CD4-positive, alpha-beta memory T cell (primary cell): ENCODE measurements around the gene TM4SF1. TPM values are rescaled to one million over a fixed set of nuclear protein-coding genes. Genes with fewer than 3 reads are reported as not detected.

Experiments
- CTCF ChIA-PET: fragments of 350-600 bp; sonication (Branson Sonifier 250); formaldehyde crosslinking; loops from one replicate; lab custom pipeline; 2021; ENCODE audit warnings: inconsistent platforms; ENCODE audit not compliant: partially characterized antibody; lab: Charles Lee
- POLR2A ChIA-PET: fragments of 350-600 bp; sonication (Branson Sonifier 250); formaldehyde crosslinking; loops from one replicate; lab custom pipeline; 2021; ENCODE audit not compliant: partially characterized antibody; lab: Charles Lee
- DNase-seq, 5 donors: peaks; one replicate each; pipeline versions ENCODE4 v3.0.0 to v3.0.0-alpha.2; 2020 to 2022; ENCODE audit warnings: mixed read lengths in 1 of 5
- H3K27ac ChIP-seq: one replicate; pipeline ENCODE4 v1.7.0; 2013; ENCODE audit warnings: low read depth, low read length
- H3K27me3 ChIP-seq: 2 replicates; pipeline ENCODE4 v1.7.0; 2013; ENCODE audit warnings: mild to moderate bottlenecking, low read length, moderate library complexity; ENCODE audit not compliant: insufficient read depth
- H3K36me3 ChIP-seq: 2 replicates; pipeline ENCODE4 v1.7.0; 2013; ENCODE audit warnings: mild to moderate bottlenecking, low read length, moderate library complexity; ENCODE audit not compliant: insufficient read depth
- H3K4me1 ChIP-seq: 2 replicates; pipeline ENCODE4 v1.7.0; 2013; ENCODE audit warnings: mild to moderate bottlenecking, low read length, moderate library complexity; ENCODE audit not compliant: insufficient read depth
- H3K4me3 ChIP-seq, 2 donors: one replicate each; pipeline ENCODE4 v1.7.0; 2013; ENCODE audit warnings: low read length in 2 of 2, mild to moderate bottlenecking in 1 of 2
- H3K9me3 ChIP-seq, 2 donors: one replicate each; pipeline ENCODE4 v1.7.0; 2013; ENCODE audit warnings: low read length in 2 of 2, control low read depth in 1 of 2; ENCODE audit not compliant: control insufficient read depth in 1 of 2
- H3K27ac Mint-ChIP-seq, 7 donors: one replicate each; pipeline ENCODE4 v1.8.0; 2020 to 2021; ENCODE audit warnings: mixed read lengths in 7 of 7, mild to moderate bottlenecking in 6 of 7, inconsistent platforms in 3 of 7, moderate library complexity in 3 of 7
- H3K27me3 Mint-ChIP-seq, 2 donors: one replicate each; pipeline ENCODE4 v1.8.0; 2020 to 2021; ENCODE audit warnings: mixed read lengths in 2 of 2
- H3K36me3 Mint-ChIP-seq, 2 donors: one replicate each; pipeline ENCODE4 v1.8.0; 2020 to 2021; ENCODE audit warnings: mixed read lengths in 2 of 2, inconsistent platforms in 1 of 2, mild to moderate bottlenecking in 1 of 2
- H3K4me1 Mint-ChIP-seq, 4 donors: one replicate each; pipeline ENCODE4 v1.8.0; 2020 to 2021; ENCODE audit warnings: mixed read lengths in 4 of 4, mild to moderate bottlenecking in 1 of 4
- H3K4me3 Mint-ChIP-seq, 8 donors: one replicate each; pipeline ENCODE4 v1.8.0; 2020 to 2021; ENCODE audit warnings: mixed read lengths in 8 of 8, mild to moderate bottlenecking in 7 of 8, moderate library complexity in 6 of 8, inconsistent platforms in 3 of 8
- H3K9me3 Mint-ChIP-seq, 8 donors: one replicate each; pipeline ENCODE4 v1.8.0; 2020 to 2021; ENCODE audit warnings: mixed read lengths in 8 of 8, mild to moderate bottlenecking in 5 of 8, inconsistent platforms in 3 of 8, moderate library complexity in 1 of 8
- intact Hi-C: fragments of 100-400 bp; cut with micrococcal nuclease; formaldehyde crosslinking; loops from one replicate; pipeline ENCODE4 v1.15.1; 2023
- polyA plus RNA-seq, 2 donors: library from polyadenylated mRNA; unstranded; fragments of 300-500 nt; fragmentation: Illumina TruSeq; gene quantifications; one replicate each; pipeline ENCODE4 v1.2.3, GENCODE V29; 2021
- total RNA-seq, 2 experiments: library from RNA; stranded (reverse); gene quantifications; one replicate each; pipeline ENCODE4 v1.2.3, GENCODE V29; 2021

The TM4SF1 gene
- total and polyA plus RNA-seq, 4 experiments from 2014 or later, result not detected

DNA sequence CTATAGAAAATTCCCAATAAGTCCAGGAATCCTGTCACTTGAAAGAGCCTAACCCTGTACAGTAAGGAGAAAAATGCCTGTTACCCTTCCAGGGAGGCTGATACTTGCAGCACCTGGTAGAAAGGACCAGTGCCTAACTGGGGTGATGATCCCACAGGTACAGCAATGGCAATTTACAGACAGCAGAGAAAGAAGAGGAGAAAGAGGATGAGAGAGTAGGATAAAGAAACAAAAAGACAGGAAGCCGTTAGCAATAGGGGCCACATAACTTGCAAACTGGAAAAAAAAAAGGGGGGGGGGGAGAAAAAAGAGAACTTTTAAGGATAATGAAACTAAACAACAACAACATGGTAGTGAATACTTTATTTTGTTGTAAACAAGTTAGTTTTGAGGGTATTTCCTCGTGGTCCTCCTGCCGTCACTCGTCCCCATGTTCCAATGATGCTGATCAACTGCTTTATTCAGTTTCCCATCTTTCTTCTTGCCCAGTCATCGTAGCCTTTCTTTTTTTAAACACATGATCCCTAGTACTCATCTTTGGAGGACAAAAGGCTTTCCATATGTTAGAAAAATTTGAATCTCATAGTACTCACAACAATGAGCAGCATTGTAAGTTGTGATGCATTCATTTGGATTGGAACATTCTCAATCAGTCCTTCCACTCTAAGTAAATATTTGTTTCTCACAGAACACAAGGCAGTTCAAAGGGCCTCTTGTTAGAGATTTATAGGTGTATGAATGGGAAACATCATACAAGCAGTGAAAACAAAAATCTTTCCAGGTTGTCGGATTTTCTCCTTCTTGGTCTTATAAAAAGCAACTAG, 8.6 kb downstream of the TM4SF1 start:
- H3K27me3 ChIP-seq, result no peaks in the 10 kb centered on the region
- no peak overlapping the region for H3K27ac Mint-ChIP-seq
- H3K4me1 Mint-ChIP-seq, result no peaks in the 10 kb centered on the region
- H3K4me1 ChIP-seq, result no peaks in the 10 kb centered on the region
- H3K9me3 Mint-ChIP-seq, result no peaks in the 10 kb centered on the region
- ChIA-PET CTCF (no interaction called here), POLR2A (no interaction called here)
- no peaks in the 10 kb centered on the region for H3K36me3 ChIP-seq
- intact Hi-C loops, result no loop called here
- no peaks in the 10 kb centered on the region for H3K9me3 ChIP-seq
- no peak overlapping the region for H3K27ac ChIP-seq
- no peak overlapping the region for H3K4me3 ChIP-seq
- H3K36me3 Mint-ChIP-seq, result no peaks in the 10 kb centered on the region
- no peak for DNase-seq
- H3K27me3 Mint-ChIP-seq, result peaks cover 4 to 8% of the 10 kb centered on the region in 2 donors
- H3K4me3 Mint-ChIP-seq, result no peak overlapping the region

DNA sequence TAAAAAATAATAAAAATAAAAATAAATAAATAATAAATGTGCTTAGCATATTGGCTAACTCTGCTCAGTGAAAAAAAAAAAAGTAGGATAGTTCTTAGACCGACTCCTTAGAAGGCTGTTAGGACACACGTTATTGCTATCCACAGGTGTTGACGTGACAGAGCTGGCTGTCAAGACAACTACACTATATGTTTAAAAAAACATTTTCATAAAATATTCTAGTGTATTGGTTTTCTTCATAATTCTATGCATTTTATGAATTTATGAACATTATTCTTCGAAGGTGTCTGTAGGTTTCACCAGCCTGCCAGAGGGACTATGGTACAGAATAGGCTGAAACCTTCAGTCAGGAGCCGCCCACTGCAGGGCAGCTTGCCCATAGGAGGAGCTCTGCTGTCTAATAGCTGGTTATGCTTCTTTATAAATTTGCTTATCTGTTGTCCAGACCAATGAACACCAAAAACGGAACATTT, 9.2 kb downstream of the TM4SF1 start:
- Mint-ChIP-seq H3K27me3 (peaks cover 4 to 8% of the 10 kb centered on the region in 2 donors), H3K27ac (no peak overlapping the region), H3K4me3 (no peak overlapping the region), H3K36me3 (no peaks in the 10 kb centered on the region), H3K4me1 (no peaks in the 10 kb centered on the region), H3K9me3 (no peaks in the 10 kb centered on the region)
- no peak overlapping the region for H3K4me3 ChIP-seq
- no peak overlapping the region for H3K27ac ChIP-seq
- no peaks in the 10 kb centered on the region for H3K9me3 ChIP-seq
- no peak for DNase-seq
- intact Hi-C loops, result no loop called here
- H3K4me1 ChIP-seq, result no peaks in the 10 kb centered on the region
- H3K27me3 ChIP-seq, result no peaks in the 10 kb centered on the region
- ChIA-PET POLR2A (no interaction called here), CTCF (no interaction called here)
- no peaks in the 10 kb centered on the region for H3K36me3 ChIP-seq

DNA sequence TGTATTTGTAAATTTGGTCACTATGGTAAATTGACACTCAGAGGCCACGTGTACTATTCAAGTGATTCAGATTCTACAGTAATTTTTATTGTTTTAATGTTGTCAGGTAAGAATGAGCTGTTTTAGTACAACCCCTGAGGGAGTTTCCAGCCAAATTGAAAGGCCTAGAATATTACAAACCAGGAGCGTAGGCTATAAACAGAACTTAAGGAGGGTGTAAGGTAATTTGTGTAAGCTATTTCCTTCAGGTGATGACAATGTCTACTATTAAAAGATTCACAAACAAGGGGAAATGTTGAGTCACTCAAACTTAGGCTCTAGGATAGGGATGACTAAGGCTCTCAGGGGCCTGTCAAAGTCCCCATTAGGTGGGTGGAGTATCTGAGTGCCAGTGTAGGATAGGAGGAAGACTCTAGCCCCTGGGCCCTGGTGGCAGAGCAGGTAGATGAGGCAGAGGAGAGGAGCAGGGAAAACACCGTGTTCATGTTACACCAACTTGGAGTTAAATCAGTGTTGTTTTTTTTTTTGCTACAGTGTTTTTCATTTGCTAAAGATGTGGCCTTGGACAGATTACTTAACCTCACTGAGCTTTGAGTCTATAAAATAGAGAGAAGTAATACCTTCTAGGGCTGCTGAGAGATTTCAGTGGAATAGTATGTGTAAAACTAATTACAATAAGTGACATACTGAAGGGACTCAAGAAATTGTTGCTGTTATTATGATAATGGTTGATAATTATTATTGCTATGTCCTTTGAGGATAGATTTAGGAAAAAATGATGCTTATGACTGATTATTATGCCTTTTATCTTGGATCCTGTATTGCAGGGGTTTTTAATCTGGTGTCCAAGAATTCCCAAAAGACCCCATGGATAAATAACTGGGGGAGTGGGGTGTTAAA, 10.3 kb downstream of the TM4SF1 start:
- ChIA-PET POLR2A (no interaction called here), CTCF (no interaction called here)
- Mint-ChIP-seq H3K9me3 (no peaks in the 10 kb centered on the region), H3K27me3 (peaks cover 3 to 8% of the 10 kb centered on the region in 2 donors), H3K4me3 (no peak overlapping the region), H3K27ac (no peak overlapping the region), H3K4me1 (no peaks in the 10 kb centered on the region), H3K36me3 (no peaks in the 10 kb centered on the region)
- Histone ChIP-seq H3K9me3 (no peaks in the 10 kb centered on the region), H3K27ac (no peak overlapping the region), H3K27me3 (no peaks in the 10 kb centered on the region), H3K36me3 (no peaks in the 10 kb centered on the region), H3K4me1 (no peaks in the 10 kb centered on the region), H3K4me3 (no peak overlapping the region)
- no peak for DNase-seq
- intact Hi-C loops, result no loop called here

DNA sequence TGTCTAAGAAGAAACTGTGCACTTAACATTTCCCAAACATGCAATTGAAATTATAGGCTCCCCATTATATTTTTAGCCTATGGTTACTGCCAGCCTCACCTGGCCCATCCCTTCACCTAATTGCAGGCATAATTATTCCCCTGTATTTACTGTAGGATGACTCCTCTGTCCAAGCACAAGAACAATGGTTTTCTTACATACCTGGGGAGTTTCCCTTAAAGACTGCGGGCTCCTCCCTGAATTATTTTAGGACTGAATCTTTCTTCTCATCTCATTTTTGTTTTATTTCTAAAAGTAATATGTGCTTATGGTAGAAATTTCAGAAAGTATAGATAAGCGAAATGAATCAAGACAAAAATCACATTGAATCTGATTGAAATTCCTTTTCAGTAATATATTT, 11.4 kb downstream of the TM4SF1 start:
- CTCF ChIA-PET, result no interaction called here
- intact Hi-C loops, result no loop called here
- H3K4me3 ChIP-seq, result no peak overlapping the region

DNA sequence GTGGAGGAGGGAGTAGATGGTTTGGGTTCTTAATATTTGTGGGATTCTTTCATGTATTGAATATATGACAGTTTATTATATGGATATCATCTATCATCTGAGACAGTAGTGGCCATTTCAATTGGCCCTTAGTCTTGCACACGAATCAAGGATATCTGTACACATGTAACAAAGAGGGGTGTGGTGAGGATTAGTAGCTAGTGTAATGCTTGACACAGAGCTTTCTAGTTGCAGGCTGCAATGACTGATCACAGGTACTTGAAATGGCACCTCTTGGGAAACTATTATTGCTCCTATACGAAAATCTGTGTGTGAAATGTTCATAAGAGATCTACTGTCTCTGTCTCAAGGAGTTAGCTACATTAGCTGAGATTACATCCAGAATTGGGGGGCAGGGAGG, 12.8 kb downstream of the TM4SF1 start:
- Histone ChIP-seq H3K9me3 (no peaks in the 10 kb centered on the region), H3K4me3 (no peak overlapping the region), H3K36me3 (no peaks in the 10 kb centered on the region), H3K27me3 (no peaks in the 10 kb centered on the region), H3K27ac (no peak overlapping the region), H3K4me1 (no peaks in the 10 kb centered on the region)
- DNase-seq, result no peak
- intact Hi-C loops, result no loop called here
- no peaks in the 10 kb centered on the region for H3K36me3 Mint-ChIP-seq
- POLR2A ChIA-PET, result no interaction called here
- CTCF ChIA-PET, result interaction anchor here (1.3 kb wide), 2 partner anchors 9 to 14 kb away, joined by 3 read pairs; no protein-coding TSS in a partner anchor
- H3K9me3 Mint-ChIP-seq, result no peaks in the 10 kb centered on the region
- H3K4me1 Mint-ChIP-seq, result no peaks in the 10 kb centered on the region
- no peak overlapping the region for H3K4me3 Mint-ChIP-seq
- H3K27ac Mint-ChIP-seq, result no peak overlapping the region
- H3K27me3 Mint-ChIP-seq, result peaks cover 2 to 10% of the 10 kb centered on the region in 2 donors

More for the DNA sequence above, 11.4 kb downstream of the TM4SF1 start:
- H3K9me3 ChIP-seq, result no peaks in the 10 kb centered on the region
- Mint-ChIP-seq H3K27me3 (peaks cover 0 to 10% of the 10 kb centered on the region in 2 donors), H3K4me3 (no peak overlapping the region), H3K27ac (no peak overlapping the region), H3K4me1 (no peaks in the 10 kb centered on the region), H3K36me3 (no peaks in the 10 kb centered on the region), H3K9me3 (no peaks in the 10 kb centered on the region)
- H3K27ac ChIP-seq, result no peak overlapping the region
- H3K27me3 ChIP-seq, result no peaks in the 10 kb centered on the region
- H3K36me3 ChIP-seq, result no peaks in the 10 kb centered on the region
- DNase-seq, result no peak
- POLR2A ChIA-PET, result no interaction called here
- H3K4me1 ChIP-seq, result no peaks in the 10 kb centered on the region

DNA sequence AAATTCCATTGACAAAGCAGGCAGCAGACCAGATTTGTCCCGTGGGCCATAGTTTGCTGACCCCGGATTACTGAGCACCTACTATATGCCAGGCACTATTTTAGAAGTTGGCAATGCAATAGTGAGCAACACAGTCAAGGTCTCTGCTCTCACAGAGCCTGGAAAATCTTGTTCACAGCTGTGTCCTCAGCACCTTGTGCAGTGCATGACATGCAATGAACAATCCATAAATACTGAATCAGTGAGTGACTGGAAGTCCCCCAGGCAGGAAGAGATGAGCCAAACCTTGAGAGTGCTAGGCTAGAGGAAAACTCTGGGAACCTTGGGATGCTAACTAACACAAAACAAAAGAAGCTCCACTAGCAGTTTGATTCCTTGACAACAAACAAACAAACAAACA, 14.4 kb downstream of the TM4SF1 start:
- Histone ChIP-seq H3K36me3 (no peaks in the 10 kb centered on the region), H3K27ac (no peak overlapping the region), H3K9me3 (no peaks in the 10 kb centered on the region), H3K27me3 (no peaks in the 10 kb centered on the region), H3K4me1 (no peaks in the 10 kb centered on the region), H3K4me3 (no peak overlapping the region)
- H3K4me3 Mint-ChIP-seq, result no peak overlapping the region
- intact Hi-C loops, result no loop called here
- H3K9me3 Mint-ChIP-seq, result no peaks in the 10 kb centered on the region
- POLR2A ChIA-PET, result no interaction called here
- no peaks in the 10 kb centered on the region for H3K4me1 Mint-ChIP-seq
- H3K27me3 Mint-ChIP-seq, result peaks cover 3 to 10% of the 10 kb centered on the region in 2 donors
- DNase-seq, result no peak
- no peaks in the 10 kb centered on the region for H3K36me3 Mint-ChIP-seq
- H3K27ac Mint-ChIP-seq, result no peak overlapping the region
- CTCF ChIA-PET, result interaction anchor here (1.6 kb wide), 1 partner anchor 10 kb away, joined by 5 read pairs; no protein-coding TSS in a partner anchor

DNA sequence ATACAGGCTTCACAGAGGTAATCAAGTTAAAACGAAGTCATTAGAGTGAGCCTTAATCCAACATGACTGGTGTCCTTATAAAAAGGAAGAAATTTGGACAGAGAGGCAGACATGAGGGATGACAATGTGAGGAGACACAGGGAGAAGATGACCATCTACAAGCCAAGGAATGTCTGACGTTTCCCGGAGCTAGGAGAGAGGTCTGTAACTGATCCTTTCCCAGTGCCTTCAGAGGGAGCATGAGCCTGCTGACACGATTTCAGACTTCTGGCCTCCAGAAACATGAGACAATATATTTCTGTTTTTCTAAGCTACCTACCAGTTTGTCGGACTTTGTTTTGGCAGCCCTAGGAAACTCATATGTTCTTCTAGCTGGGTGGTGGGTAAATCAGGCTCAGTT, 15.1 kb downstream of the TM4SF1 start:
- H3K27ac ChIP-seq, result no peak overlapping the region
- no peak overlapping the region for H3K4me3 ChIP-seq
- DNase-seq, result no peak
- no peaks in the 10 kb centered on the region for H3K27me3 ChIP-seq
- ChIA-PET POLR2A (no interaction called here), CTCF (no interaction called here)
- no peaks in the 10 kb centered on the region for H3K9me3 ChIP-seq
- H3K4me1 Mint-ChIP-seq, result no peaks in the 10 kb centered on the region
- H3K27me3 Mint-ChIP-seq, result peaks cover 3 to 13% of the 10 kb centered on the region in 2 donors
- H3K36me3 ChIP-seq, result no peaks in the 10 kb centered on the region
- no peaks in the 10 kb centered on the region for H3K9me3 Mint-ChIP-seq
- H3K4me3 Mint-ChIP-seq, result no peak overlapping the region
- no peak overlapping the region for H3K27ac Mint-ChIP-seq
- H3K4me1 ChIP-seq, result no peaks in the 10 kb centered on the region
- no peaks in the 10 kb centered on the region for H3K36me3 Mint-ChIP-seq
- intact Hi-C loops, result no loop called here
